H4 (cell line): ENCODE measurements around the gene WWOX. TPM values are rescaled to one million over a fixed set of nuclear protein-coding genes. Genes with fewer than 3 reads are reported as not detected.
"Not testable (repeated sequence)": the region's sequence is repeated elsewhere in the genome, so short reads cannot be mapped to it uniquely, and the experiment has no call there.

ENCODE experiments used
- DNase-seq: peaks from one replicate; pipeline ENCODE4 v3.0.0-alpha.2; 2015; ENCODE audit warnings: low spot score
- total RNA-seq: library from RNA; depleted of rRNA; stranded (reverse); fragments of >200 nt; shearing (Covaris generic); gene quantifications from 2 replicates; pipeline ENCODE4 v1.2.3, GENCODE V29; 2014

Gene WWOX
- total RNA-seq, 1 experiment from 2014 or later = 25.4 TPM

DNA sequence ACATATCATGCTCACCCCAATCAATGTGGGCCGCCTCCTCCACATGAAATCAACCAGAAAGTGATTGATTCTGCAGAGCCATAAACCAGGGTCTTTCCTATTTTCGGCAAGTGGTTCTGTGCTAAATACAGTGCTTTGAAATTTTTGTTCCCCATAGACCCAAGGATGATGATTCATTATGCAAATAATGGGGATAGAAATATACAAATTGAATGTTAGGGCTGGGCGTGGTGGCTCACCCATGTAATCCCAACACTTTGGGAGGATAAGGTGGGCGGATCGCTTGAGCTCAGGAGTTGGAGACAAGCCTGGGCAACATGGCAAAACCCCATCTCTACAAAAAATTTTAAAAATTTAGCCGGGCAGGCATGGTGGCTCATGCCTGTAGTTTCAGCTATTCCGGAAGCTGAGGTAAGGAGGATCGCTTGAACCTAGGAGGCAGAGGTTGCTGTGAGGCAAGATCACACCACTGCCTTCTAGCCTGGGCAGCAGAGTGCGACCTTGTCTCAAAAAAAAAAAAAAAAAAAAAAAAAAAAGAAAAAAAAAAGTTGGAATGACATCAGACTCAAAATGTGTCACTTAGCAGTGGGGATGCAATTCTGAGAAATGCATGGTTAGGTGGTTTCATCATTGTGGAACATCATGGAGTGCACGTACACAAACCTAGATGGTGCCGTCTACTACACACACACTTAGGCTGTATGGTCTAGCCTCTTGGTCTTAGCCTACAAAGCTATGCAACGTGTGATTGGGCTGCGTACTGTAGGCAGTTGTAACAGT, 919.4 kb downstream of the WWOX start:
- DNase-seq = no peak

DNA sequence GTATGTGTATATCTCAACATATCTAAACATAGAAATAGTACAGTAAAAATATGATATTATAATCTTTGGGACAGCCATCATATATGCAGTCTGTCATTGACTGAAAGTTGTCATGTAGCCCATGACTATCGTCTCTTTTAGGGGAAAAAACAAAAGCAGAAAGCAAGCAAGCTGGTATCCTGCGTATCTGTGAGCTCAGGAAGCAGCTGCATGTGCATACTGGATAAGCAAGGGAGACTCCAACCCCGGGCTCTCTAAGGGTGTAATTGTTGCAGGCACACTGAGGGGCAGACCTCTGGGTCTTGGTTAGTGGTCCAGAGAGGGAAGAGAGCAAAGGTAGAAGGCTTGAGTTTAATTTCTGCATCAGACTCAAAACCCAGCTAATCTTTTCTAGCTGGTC, 920.0 kb downstream of the WWOX start:
- no peak for DNase-seq

DNA sequence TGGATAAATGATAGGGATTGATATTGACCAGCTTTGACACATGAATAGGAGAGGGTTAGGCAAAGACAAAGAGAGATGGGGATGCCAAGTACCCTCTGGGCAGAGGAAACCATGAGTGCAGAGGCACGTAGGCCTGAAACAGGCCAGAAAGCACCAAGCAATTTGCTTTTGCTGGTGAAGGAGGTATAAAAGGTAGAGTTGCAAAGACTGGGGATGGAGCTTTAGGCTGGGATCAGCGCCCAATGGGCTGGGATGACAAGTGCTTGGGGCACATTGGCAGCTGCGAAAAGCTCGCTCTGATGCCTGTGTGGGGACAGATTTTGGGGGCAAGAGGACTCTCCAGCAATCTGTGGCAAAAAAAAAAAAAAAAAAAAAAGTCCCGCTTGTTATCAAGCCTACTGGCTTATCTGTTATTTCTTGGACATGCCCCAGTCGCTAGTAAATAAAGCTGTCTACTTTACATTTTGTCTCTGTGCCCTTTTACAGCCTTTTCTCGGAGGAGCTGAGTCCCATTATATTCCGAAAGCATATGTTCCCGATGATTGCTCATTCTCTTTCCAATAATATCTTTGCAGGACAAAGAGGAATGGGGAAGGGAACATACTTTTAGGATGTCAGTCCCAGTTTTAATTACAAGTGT, 922.7 kb downstream of the WWOX start:
- DNase-seq = no peak

- no peak for DNase-seq
These were observed 926.7 kb downstream of the WWOX start for GRCh38 chr16:79026117-79026516.

DNA sequence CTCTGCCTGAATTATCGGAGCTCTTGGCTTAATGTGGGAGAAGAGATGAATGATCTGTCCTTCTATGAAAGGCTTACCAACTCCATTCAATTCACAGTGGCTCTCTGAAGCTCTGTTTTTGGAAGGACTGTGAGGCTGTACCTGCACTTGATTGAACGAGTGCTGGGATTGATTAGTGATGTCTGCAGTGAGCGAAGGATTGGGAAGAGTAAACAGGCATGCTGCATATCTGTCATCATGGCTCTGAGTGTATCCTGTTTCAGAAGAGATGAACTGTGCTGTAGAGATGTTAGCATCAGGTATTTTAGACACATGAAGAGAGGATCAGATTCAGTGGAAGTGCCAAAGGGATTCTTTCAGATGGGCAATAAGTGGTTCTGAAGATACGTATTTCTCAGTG, 937.1 kb downstream of the WWOX start:
- DNase-seq = no peak

DNA sequence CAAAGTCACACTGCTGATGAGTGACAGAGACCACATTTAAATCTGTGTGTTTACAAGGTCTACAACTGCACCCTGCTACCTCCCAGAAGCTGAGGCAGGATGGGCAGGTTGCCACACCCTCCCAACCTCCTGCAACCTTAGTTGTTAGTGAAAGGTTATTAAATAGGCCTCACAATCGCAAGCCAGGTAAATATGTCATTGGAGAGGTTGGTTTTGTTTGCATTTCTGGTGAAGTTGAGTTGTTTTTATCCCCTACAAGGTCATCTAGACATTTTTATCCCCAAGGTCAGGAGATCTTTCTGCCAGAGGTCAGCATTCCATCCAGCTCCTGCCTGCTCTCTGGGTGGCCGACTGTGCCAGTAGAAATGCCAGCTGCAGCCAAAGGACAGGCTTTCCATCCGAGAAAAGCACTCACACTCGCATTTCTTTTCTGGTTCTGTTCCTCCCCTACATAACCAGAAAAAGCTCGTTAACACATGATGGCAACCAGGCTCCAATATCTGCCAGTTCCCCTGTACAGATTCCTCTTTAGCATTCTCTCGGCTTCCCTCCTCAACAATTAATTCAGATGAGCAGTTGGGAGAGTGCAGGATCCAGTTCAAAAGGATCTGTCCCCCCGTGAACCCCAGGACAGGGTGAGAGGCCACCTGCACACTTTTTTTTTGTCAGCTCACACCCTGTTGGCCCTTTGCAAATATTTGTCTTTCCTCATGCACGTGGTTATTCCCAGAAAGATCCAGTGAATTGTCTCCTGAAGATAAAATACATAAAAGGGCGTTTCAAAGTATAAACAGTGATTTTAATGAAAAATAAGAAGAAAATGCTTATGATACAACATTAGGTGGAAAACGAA, 938.3 kb downstream of the WWOX start:
- no peak for DNase-seq

GRCh38 chr16:79041206-79041605, 941.8 kb downstream of the WWOX start:
- no peak for DNase-seq

DNA sequence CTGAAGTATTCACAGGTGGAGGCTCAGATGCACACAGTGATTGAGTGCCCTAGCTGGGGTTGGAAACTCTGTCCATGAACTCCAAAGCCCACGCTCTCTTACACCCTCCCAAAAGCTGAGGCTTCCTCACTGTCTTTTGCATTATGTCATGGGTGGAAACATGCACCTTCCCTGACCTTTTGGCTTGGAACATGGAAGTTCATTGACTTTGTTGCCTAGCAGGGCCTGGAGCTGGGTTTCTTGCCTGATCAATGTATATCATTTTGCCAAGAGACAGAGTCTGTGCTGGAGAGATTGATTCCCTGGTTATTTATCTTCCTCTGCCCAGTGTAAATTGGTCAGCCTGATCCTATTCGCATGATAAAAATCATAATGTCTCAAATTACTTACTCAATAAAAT, 942.7 kb downstream of the WWOX start:
- DNase-seq = no peak

- no peak for DNase-seq
These were observed 943.4 kb downstream of the WWOX start for GRCh38 chr16:79042886-79043285.

- no peak for DNase-seq
These were observed 945.7 kb downstream of the WWOX start for GRCh38 chr16:79045191-79045590.

DNA sequence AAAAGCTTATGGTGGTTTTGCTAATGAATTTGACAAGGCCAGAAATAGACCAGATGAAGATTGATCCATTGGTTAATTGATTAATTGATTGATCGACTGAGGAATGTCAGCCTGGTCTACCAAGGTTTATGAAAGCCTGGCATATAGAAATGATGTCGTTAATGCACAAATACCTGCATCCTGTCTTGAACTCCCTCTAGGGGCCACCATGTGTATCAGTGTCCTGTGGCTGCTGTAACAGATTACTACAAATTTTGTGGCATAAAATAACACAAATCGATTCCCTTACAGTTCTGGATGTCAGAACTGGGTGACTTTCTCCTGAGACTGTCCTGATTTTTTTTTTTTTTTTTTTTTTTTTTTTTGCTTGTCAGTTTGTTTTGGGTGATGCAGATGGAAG, 947.9 kb downstream of the WWOX start:
- no peak for DNase-seq

DNA sequence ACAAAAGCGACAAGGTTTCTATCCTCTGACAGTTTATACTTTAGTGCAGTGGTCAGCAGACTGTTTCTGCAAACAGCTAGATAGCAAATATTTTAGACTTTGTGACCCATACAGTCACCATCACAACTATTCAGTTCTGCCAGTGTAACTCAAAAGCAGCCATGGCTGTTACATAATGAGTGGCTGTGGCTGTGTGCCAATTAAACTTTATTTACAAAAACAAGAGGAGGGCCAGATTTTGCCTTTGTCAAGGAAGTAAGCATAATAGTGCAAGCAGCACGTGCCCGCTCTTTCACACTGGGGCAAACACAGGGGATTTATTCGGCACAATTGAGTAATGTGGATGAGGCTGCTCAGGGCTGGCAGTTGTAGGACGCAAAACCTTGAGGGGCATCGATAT, 949.6 kb downstream of the WWOX start:
- DNase-seq = no peak

DNA sequence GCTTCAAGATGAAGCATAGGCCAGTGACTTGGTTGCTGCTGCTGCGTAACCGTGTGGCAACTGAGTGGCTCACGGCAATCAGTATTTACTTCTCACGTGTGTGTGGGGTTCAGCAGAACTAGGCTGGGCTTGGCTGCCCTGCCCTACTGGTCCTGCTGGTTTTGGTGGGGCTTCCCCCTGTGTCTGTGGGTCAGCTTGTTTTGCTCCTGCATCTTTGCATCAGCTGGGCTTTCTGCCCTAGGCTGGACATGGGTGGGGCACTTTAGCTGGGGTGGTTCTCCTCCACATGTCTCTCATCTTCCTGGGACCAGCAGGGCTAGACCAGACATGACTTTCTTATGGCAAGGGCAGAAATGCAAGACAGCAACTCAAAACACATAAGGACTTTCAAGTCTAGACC, 950.6 kb downstream of the WWOX start:
- DNase-seq = no peak

GRCh38 chr16:79051313-79051712, 951.9 kb downstream of the WWOX start:
- no peak for DNase-seq

DNA sequence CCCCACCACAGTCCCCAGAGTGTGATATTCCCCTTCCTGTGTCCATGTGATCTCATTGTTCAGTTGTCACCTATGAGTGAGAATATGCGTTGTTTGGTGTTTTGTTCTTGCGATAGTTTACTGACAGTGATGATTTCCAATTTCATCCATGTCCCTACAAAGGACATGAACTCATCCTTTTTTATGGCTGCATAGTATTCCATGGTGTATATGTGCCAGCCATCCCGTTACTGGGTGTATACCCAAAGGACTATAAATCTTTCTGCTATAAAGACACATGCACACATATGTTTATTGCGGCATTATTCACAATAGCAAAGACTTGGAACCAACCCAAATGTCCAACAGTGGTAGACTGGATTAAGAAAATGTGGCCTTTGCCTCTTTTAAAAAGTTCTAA, 952.7 kb downstream of the WWOX start:
- DNase-seq = not testable (repeated sequence)

GRCh38 chr16:79053577-79053976, 954.1 kb downstream of the WWOX start:
- no peak for DNase-seq

- no peak for DNase-seq
These were observed 954.9 kb downstream of the WWOX start for GRCh38 chr16:79054211-79054984.

GRCh38 chr16:79055251-79055970, 956.0 kb downstream of the WWOX start:
- no peak for DNase-seq

GRCh38 chr16:79061181-79061580, 961.7 kb downstream of the WWOX start:
- no peak for DNase-seq

GRCh38 chr16:79062336-79062735, 962.9 kb downstream of the WWOX start:
- no peak for DNase-seq

DNA sequence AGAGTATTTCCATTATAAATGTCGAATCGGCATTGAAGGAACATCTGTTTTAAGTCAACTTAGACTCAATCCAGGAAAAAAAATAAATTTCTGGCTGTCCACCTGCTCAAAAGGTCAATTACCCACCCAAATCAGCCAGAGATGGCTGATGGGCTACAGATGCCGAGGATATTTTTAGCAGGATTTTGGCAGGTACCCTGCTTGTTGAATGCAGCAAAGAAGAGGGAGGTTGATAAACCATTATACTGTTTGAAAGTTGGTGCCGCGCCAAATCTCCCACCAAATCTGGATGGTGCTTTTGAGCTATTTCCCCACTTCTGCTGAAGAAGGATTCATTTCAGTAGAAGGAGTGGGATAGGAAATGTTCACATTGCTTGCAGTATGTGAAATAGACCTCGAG, 963.4 kb downstream of the WWOX start:
- DNase-seq = no peak
